DND-41 (cell line): Measurements from ENCODE around the gene SOX12.

ENCODE experiments used
- ATAC-seq: fragments of 200-7000 bp; cut with Tn5 transposase; 3 replicates; pipeline ENCODE4 v1.9.1; 2021; ENCODE audit warnings: low read depth; ENCODE audit not compliant: insufficient read depth
- DNase-seq: peaks from one replicate; pipeline ENCODE4 v3.0.0-alpha.2; 2020
- H2AFZ ChIP-seq: 2 replicates; pipeline ENCODE4 v1.6.0; 2012; ENCODE audit warnings: low read depth, low read length
- H3K27ac ChIP-seq: 2 replicates; pipeline ENCODE4 v1.5.1; 2012; ENCODE audit warnings: low read length, inconsistent platforms
- H3K27me3 ChIP-seq: fragments of 200-600 bp; sonication (generic); 2 replicates; pipeline ENCODE4 v1.6.0; 2012; ENCODE audit warnings: low read length, mild to moderate bottlenecking, inconsistent platforms; ENCODE audit not compliant: insufficient read depth, poor library complexity
- H3K36me3 ChIP-seq: 2 replicates; pipeline ENCODE4 v1.5.1; 2012; ENCODE audit warnings: low read length, inconsistent platforms; ENCODE audit not compliant: insufficient read depth
- H3K4me1 ChIP-seq: 2 replicates; pipeline ENCODE4 v1.5.1; 2012; ENCODE audit warnings: mild to moderate bottlenecking, low read length; ENCODE audit not compliant: insufficient read depth
- H3K4me2 ChIP-seq: 2 replicates; pipeline ENCODE4 v1.6.0; 2012; ENCODE audit warnings: mild to moderate bottlenecking, moderate library complexity, low read length, inconsistent platforms; ENCODE audit not compliant: insufficient read depth
- H3K4me3 ChIP-seq, 2 experiments: fragments of 200-600 bp in 1 of 2; shearing (Covaris generic) in 1 of 2; 2 replicates each; pipeline ENCODE4 v1.5.1; 2012 to 2016; ENCODE audit warnings: inconsistent platforms in 2 of 2, low read length in 2 of 2, mild to moderate bottlenecking in 2 of 2, low read depth in 1 of 2, moderate library complexity in 1 of 2
- H3K79me2 ChIP-seq: 2 replicates; pipeline ENCODE4 v1.6.0; 2012; ENCODE audit warnings: low read length, inconsistent platforms; ENCODE audit not compliant: insufficient read depth
- H3K9ac ChIP-seq: 2 replicates; pipeline ENCODE4 v1.6.0; 2012; ENCODE audit warnings: low read depth, mild to moderate bottlenecking, inconsistent platforms, low read length, moderate library complexity
- H3K9me3 ChIP-seq: 2 replicates; pipeline ENCODE4 v1.5.1; 2012; ENCODE audit warnings: low read length, moderate library complexity, mild to moderate bottlenecking, inconsistent platforms; ENCODE audit not compliant: insufficient read depth, severe bottlenecking
- H4K20me1 ChIP-seq: 2 replicates; pipeline ENCODE4 v1.6.0; 2012; ENCODE audit warnings: low read length; ENCODE audit not compliant: insufficient read depth
- EZH2 ChIP-seq: IDR thresholded peaks from 3 replicates; pipeline ENCODE4 v1.6.1; 2012; ENCODE audit warnings: borderline replicate concordance, low read depth, mild to moderate bottlenecking, moderate library complexity, low read length, inconsistent platforms; ENCODE audit not compliant: severe bottlenecking
- TF ChIP-seq, protein P1 (sequence below): IDR thresholded peaks from 2 replicates; pipeline ENCODE4 v1.5.1; 2012; ENCODE audit warnings: borderline replicate concordance, low read length, moderate library complexity, mild to moderate bottlenecking; ENCODE audit not compliant: poor library complexity, severe bottlenecking; ENCODE audit errors: extremely low read depth

Gene SOX12

DNA sequence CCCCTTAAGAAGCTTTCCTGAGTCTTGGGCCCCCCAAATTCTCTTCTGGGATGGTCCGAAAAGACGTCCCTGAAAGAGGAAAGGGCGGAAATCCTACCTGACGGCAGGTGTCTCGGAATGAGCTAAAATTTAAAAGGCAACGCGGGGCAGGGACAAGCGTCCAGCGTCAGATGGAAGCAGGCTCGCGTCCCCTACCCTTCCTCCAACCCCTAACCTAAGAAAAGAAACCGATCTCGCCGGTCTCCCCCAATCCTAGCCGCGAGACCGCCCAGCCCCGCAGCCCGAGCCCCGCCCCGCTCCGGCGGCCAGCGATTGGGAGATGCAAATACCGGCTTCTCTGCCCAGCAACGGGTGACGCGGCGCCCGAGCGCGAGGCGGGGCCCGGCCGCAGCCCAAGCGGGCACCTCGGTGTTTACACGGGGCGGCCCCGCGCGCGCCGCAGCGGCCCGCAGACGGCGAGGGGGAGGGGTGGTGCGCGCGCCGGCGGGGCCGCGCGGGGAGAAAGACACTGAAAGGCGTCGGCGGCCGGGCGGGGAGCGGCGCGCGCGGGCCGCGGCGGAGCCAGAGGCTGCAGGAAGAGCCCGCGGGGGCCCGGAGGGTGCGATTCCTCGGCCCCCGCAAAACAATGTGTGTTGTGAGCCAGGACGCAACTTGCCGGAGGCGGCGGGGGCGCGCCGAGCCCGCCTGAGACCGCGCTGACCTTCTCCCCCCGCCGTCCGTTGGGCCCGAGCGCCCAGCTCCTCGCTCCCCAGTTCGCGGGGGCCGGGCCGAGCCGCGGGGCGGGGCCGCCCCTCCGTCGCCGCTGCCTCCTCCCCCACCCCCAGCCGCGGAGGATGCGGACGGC lies at the start of gene SOX12:
SOX12 (plus strand) TSS at position 508 of the 844 bp plus-strand sequence. CDS start 373 bp downstream, outside the sequence.
- Histone ChIP-seq H3K9ac (peak within 1 kb of the TSS; percentile 64), H3K36me3 (peaks cover 14% of the 10 kb centered on the region; the same call in 1 of the 2 replicates), H3K4me1 (peaks cover 58% of the 10 kb centered on the region), H2AFZ (peak within 1 kb of the TSS; percentile 85), H3K27me3 (no peaks in the 10 kb centered on the region), H3K4me3 (peak within 1 kb of the TSS; percentile 29 to 63), H3K27ac (peak within 1 kb of the TSS; percentile 71), H3K79me2 (peaks cover 14% of the 10 kb centered on the region), H3K4me2 (peak within 1 kb of the TSS; percentile 93), H4K20me1 (peaks cover 25% of the 10 kb centered on the region), H3K9me3 (no peaks in the 10 kb centered on the region)
- DNase-seq (peak; percentile 96), ATAC-seq (peak; percentile 71)
- no peak for TF ChIP-seq EZH2
- TF ChIP-seq, protein P1, sequence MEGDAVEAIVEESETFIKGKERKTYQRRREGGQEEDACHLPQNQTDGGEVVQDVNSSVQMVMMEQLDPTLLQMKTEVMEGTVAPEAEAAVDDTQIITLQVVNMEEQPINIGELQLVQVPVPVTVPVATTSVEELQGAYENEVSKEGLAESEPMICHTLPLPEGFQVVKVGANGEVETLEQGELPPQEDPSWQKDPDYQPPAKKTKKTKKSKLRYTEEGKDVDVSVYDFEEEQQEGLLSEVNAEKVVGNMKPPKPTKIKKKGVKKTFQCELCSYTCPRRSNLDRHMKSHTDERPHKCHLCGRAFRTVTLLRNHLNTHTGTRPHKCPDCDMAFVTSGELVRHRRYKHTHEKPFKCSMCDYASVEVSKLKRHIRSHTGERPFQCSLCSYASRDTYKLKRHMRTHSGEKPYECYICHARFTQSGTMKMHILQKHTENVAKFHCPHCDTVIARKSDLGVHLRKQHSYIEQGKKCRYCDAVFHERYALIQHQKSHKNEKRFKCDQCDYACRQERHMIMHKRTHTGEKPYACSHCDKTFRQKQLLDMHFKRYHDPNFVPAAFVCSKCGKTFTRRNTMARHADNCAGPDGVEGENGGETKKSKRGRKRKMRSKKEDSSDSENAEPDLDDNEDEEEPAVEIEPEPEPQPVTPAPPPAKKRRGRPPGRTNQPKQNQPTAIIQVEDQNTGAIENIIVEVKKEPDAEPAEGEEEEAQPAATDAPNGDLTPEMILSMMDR = no peak

DNA sequence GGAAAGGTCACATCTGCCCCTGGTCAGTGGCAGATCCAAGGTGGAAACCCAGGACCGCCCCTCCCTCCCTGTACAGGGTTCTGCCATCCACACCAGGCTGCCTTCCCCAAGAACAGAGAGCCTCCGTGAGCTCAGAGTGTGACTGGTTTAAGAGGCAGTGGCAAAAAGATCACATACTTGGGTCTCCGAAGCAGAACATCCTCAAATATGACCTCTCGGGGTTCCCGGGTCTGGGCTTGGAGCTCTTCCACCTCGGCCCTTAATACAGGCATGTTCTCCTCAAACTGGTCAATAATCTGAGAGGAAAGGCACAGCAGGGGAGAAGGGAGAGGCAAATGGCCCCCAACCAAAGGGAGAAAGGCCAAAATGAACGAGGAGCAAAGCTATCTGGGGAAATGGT lies 49.6 kb upstream of the SOX12 start:
- H3K4me2 ChIP-seq = no peak overlapping the region
- no peaks in the 10 kb centered on the region for H3K79me2 ChIP-seq
- no peaks in the 10 kb centered on the region for H3K27me3 ChIP-seq
- no peak for ATAC-seq
- no peak overlapping the region for H3K27ac ChIP-seq
- H3K4me3 ChIP-seq = no peak overlapping the region
- H2AFZ ChIP-seq = no peak overlapping the region
- no peaks in the 10 kb centered on the region for H3K4me1 ChIP-seq
- H3K9me3 ChIP-seq = no peaks in the 10 kb centered on the region
- no peak overlapping the region for H3K9ac ChIP-seq
- no peak for DNase-seq
- TF ChIP-seq, protein P1 = no peak
- TF ChIP-seq EZH2 = no peak
- H3K36me3 ChIP-seq = peaks cover 40% of the 10 kb centered on the region
- no peaks in the 10 kb centered on the region for H4K20me1 ChIP-seq

DNA sequence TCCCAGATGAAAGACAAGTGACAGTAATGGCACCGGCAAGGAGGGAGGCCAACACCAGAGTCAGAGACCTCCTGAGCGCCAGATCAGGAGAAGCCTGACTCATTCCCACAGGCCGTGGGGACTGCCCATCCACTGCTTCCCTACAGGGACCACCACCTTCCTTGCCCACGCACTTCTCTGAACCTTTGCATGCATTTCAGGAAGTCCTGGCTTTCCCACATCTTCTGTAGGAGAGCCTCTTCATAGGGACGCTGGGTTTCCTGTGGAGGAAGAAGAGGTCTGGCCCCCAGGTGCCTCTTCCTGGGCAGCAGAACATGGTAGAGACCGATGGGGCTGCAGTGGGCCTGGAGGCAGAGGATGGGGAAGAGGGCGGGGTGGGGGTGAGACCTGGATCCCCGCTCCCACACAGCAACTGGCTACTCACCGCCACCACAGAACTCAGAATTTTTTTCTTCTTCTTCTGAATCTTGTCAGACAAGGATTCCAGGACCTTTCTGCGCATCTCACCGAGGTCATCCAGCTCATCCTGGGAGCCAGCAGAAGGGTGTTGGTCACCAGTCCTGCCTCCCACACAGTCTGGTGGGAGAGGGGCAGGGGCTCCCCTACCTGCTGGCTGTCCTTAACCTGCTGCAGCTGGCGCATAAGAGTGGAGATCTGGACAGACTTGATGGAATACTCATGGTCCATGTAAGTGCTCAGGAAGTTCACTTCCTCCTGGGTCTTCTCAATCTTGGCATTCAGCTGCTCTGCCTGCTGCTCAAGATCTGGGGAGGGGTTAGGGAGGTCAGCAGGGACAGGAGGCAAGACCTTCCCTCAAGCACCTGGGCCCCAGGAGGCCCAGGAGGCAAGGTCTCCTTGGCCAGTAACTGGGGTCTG lies 48.5 kb upstream of the SOX12 start:
- Histone ChIP-seq H3K27ac (no peak overlapping the region), H3K27me3 (no peaks in the 10 kb centered on the region), H3K36me3 (peaks cover 47% of the 10 kb centered on the region), H3K4me3 (no peak overlapping the region), H2AFZ (no peak overlapping the region), H3K4me2 (no peak overlapping the region), H3K4me1 (no peaks in the 10 kb centered on the region), H4K20me1 (no peaks in the 10 kb centered on the region), H3K9ac (no peak overlapping the region), H3K9me3 (no peaks in the 10 kb centered on the region), H3K79me2 (no peaks in the 10 kb centered on the region)
- ATAC-seq = no peak
- no peak for DNase-seq
- TF ChIP-seq, protein P1 = no peak
- TF ChIP-seq EZH2 = no peak
